NT2/D1 (cell line): ENCODE measurements around the gene TECTA.

ENCODE experiments used
- SUZ12 ChIP-seq: IDR thresholded peaks from 2 replicates; pipeline ENCODE4 v1.6.1; 2011; ENCODE audit not compliant: insufficient read length, insufficient read depth; ENCODE audit errors: extremely low read depth
- YY1 ChIP-seq: IDR thresholded peaks from 2 replicates; pipeline ENCODE4 v1.6.1; 2011; ENCODE audit not compliant: insufficient read length, insufficient read depth
- ZNF274 ChIP-seq: IDR thresholded peaks from 2 replicates; pipeline ENCODE4 v1.6.1; 2011; ENCODE audit warnings: mild to moderate bottlenecking, low read depth, low read length

DNA sequence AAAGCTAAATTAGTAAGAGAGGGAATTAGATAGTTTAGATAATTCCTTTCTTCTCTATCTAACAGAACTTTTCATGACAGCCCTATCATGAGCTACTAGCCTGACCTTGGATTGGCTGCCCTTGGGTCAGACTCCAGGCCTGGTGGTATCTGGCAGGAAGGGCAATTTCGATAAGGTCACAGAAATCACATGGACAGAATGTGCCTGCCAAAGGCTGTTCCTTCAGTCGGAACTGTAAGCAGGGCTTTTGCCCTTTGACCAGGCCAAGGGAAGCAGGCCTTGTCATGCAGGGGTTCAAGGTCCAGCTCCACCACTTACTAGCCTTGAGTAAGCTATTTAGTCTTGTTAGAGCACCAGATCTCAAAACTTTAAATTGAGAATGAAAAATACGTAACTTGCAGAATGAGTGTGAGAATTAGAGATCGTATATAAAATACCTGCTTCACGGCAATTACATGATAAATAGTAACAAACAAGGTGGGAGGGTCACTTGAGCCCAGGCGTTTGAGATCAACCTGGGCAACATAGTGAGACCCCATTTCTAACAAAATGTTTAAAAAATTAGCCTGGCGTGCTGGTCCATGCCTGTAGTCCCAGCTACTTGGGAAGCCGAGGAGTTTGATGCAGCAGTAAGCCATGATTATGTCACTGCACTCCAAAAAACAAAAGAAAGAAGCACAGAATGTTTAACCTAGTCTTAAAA, 130.7 kb downstream of the TECTA start:
- no peak for TF ChIP-seq YY1
- TF ChIP-seq ZNF274: no peak
- TF ChIP-seq SUZ12: no peak
